Mucosa of rectum (tissue), 2 donors: ENCODE data around the gene LCNL1.

Experiments used
- H3K27ac ChIP-seq, 2 donors: one replicate each; pipeline ENCODE4 v1.7.0; 2013; ENCODE audit warnings: inconsistent platforms in 2 of 2, low read depth in 2 of 2, low read length in 2 of 2
- H3K27me3 ChIP-seq, 2 donors: one replicate each; pipeline ENCODE4 v1.7.0; 2013; ENCODE audit warnings: low read length in 2 of 2; ENCODE audit not compliant: control insufficient read depth in 2 of 2, insufficient read depth in 2 of 2
- H3K36me3 ChIP-seq, 2 donors: one replicate each; pipeline ENCODE4 v1.7.0; 2013; ENCODE audit warnings: low read length in 2 of 2; ENCODE audit not compliant: control insufficient read depth in 2 of 2, insufficient read depth in 2 of 2
- H3K4me1 ChIP-seq, 2 donors: one replicate each; pipeline ENCODE4 v1.7.0; 2013; ENCODE audit warnings: low read length in 2 of 2, mild to moderate bottlenecking in 1 of 2; ENCODE audit not compliant: control insufficient read depth in 2 of 2, insufficient read depth in 2 of 2
- H3K4me3 ChIP-seq, 2 donors: one replicate each; pipeline ENCODE4 v1.7.0; 2013; ENCODE audit warnings: low read length in 2 of 2
- H3K9ac ChIP-seq, 2 donors: one replicate each; pipeline ENCODE4 v1.7.0; 2013; ENCODE audit warnings: low read length in 2 of 2, low read depth in 1 of 2, mild to moderate bottlenecking in 1 of 2
- H3K9me3 ChIP-seq, 2 donors: one replicate each; pipeline ENCODE4 v1.7.0; 2013; ENCODE audit warnings: low read length in 2 of 2; ENCODE audit not compliant: control insufficient read depth in 2 of 2
- donor health status: healthy.
- donor health status: Normal muscosa, but diverticular disease.

The LCNL1 gene

GRCh38 chr9:136981588-136982231 lies 1.1 kb upstream of the LCNL1 start:
- Histone ChIP-seq H3K4me1 (peaks cover 0 to 3% of the 10 kb centered on the region in 2 donors), H3K9ac (no peak overlapping the region), H3K36me3 (no peaks in the 10 kb centered on the region), H3K9me3 (no peaks in the 10 kb centered on the region), H3K27me3 (peaks cover 8 to 11% of the 10 kb centered on the region in 2 donors), H3K27ac (no peak overlapping the region), H3K4me3 (no peak overlapping the region)

DNA sequence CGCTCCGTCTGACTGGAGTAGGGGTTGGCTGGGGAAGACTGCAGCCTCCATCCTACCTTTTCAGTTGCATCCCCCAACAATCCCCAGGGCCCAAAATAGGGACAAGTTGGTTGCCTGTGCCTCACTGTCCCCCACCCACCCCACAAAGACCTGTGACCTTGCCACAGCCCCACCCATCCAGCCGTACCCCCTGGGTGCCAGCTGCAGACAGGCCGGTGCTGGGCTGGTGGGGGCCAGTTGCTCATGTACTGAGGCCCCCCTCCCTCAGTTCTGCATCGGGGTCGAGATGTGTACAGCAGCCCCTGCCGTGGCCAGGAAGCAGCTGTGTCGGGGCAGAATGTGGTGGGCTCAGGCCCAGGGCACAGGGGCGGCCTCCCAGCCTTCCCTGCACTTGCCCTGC lies 374 bp downstream of the LCNL1 start:
- H3K27ac ChIP-seq = no peak overlapping the region
- no peak overlapping the region for H3K9ac ChIP-seq
- peaks cover 8 to 11% of the 10 kb centered on the region in 2 donors for H3K27me3 ChIP-seq
- no peaks in the 10 kb centered on the region for H3K36me3 ChIP-seq
- no peaks in the 10 kb centered on the region for H3K4me1 ChIP-seq
- H3K9me3 ChIP-seq = no peaks in the 10 kb centered on the region
- no peak overlapping the region for H3K4me3 ChIP-seq

- Histone ChIP-seq H3K27ac (no peak overlapping the region), H3K9ac (no peak overlapping the region), H3K4me3 (no peak overlapping the region), H3K36me3 (no peaks in the 10 kb centered on the region), H3K9me3 (no peaks in the 10 kb centered on the region), H3K27me3 (peaks cover 8 to 11% of the 10 kb centered on the region in 2 donors), H3K4me1 (no peaks in the 10 kb centered on the region)
These were observed 992 bp downstream of the LCNL1 start for GRCh38 chr9:136983656-136984314.

GRCh38 chr9:136984464-136985026 lies 1.8 kb downstream of the LCNL1 start:
- Histone ChIP-seq H3K9ac (no peak overlapping the region), H3K4me1 (no peaks in the 10 kb centered on the region), H3K4me3 (no peak overlapping the region), H3K36me3 (no peaks in the 10 kb centered on the region), H3K27ac (no peak overlapping the region), H3K9me3 (no peaks in the 10 kb centered on the region), H3K27me3 (peaks cover 8 to 11% of the 10 kb centered on the region in 2 donors)

DNA sequence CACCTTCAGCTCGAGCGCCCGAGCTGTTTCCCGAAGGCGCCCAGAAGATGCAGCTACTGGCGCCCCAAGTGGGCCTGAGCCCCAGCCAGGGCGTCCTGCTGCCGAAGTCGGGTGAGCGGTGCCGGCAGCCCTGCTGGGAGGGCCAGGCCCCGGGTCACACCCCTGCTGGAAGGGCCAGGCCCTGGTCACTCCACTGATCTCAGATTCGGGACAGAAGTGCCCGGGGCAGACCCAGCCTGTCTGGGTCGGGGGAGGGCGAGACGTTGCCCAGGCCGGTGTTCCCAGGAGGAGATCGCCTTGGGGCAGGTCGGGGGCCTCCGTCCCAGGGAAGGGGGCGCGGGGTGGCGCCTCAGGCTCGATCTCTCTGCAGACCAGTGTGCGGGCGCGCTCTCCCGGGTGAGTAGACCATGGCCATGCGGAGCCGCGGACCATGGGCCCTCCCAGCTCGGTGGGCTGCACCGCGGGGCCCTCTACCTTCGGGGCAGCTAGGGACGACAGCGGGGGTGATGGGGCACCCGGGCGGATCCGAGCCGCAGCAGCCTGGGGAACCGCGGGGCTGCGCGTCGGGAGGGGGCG lies 2.3 kb downstream of the LCNL1 start:
- Histone ChIP-seq H3K4me3 (no peak overlapping the region), H3K9me3 (no peaks in the 10 kb centered on the region), H3K27me3 (peaks cover 8 to 11% of the 10 kb centered on the region in 2 donors), H3K27ac (no peak overlapping the region), H3K36me3 (no peaks in the 10 kb centered on the region), H3K9ac (no peak overlapping the region), H3K4me1 (no peaks in the 10 kb centered on the region)

DNA sequence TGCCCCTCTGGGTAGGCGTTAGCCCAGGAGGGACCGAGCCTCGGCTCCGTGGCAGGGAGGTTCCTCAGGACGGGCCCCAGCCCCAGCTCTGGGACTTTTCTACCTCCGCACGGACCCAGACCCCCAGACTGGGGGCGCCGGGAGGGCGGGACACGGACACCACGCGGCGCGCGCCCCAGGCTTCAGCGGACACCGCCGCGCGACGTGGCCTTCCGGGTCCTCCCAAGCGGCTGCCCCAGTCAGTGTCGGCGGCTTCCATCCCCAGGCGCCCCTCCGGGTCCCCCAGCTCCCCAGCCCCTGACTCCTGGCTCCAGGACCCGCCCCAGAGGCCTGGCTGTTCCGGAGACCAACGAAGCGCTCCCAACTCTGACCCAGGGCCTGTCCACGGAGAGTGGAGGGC lies 3.1 kb downstream of the LCNL1 start:
- no peak overlapping the region for H3K9ac ChIP-seq
- no peaks in the 10 kb centered on the region for H3K36me3 ChIP-seq
- H3K27me3 ChIP-seq = peaks cover 8 to 11% of the 10 kb centered on the region in 2 donors
- no peaks in the 10 kb centered on the region for H3K4me1 ChIP-seq
- H3K4me3 ChIP-seq = no peak overlapping the region
- H3K9me3 ChIP-seq = no peaks in the 10 kb centered on the region
- no peak overlapping the region for H3K27ac ChIP-seq

- Histone ChIP-seq H3K27me3 (peaks cover 5 to 11% of the 10 kb centered on the region in 2 donors), H3K36me3 (no peaks in the 10 kb centered on the region), H3K4me3 (no peak overlapping the region), H3K9ac (no peak overlapping the region), H3K4me1 (peaks cover 7 to 11% of the 10 kb centered on the region in 2 donors), H3K9me3 (no peaks in the 10 kb centered on the region), H3K27ac (no peak overlapping the region)
These were observed 6.1 kb downstream of the LCNL1 start for GRCh38 chr9:136988872-136989271.

DNA sequence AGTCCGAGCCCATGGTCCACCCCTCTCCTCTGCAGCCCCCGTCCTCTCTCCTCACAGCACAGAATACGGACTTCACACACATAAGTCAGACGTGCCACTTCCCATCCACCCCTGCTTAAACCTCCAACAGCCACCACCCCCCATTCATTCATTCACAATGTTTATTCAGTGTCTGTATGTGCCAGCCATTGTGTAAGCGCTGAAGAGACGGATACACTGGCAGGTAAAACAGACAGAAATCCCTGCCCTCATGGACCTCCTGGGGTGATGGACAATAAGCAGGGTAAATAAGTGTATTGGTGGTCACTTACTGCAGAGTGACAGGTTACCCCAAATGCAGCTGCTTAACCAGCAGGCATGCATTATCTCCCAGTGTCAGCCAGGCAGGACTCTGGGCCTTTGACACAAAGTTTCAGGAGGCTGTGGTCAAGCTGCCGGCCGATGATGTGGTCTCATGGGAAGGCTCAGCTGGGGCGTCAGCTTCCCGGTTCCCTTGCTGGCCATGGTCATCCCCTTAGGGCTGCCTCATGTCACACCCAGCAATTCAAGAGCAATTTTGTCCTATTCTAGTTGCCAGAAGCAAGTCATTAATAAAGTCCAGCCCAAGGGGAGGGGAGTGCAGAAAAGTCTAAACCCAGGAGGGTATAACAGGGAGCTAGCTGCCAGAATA lies 7.6 kb downstream of the LCNL1 start:
- Histone ChIP-seq H3K36me3 (no peaks in the 10 kb centered on the region), H3K27me3 (peaks cover 0 to 6% of the 10 kb centered on the region in 2 donors)

DNA sequence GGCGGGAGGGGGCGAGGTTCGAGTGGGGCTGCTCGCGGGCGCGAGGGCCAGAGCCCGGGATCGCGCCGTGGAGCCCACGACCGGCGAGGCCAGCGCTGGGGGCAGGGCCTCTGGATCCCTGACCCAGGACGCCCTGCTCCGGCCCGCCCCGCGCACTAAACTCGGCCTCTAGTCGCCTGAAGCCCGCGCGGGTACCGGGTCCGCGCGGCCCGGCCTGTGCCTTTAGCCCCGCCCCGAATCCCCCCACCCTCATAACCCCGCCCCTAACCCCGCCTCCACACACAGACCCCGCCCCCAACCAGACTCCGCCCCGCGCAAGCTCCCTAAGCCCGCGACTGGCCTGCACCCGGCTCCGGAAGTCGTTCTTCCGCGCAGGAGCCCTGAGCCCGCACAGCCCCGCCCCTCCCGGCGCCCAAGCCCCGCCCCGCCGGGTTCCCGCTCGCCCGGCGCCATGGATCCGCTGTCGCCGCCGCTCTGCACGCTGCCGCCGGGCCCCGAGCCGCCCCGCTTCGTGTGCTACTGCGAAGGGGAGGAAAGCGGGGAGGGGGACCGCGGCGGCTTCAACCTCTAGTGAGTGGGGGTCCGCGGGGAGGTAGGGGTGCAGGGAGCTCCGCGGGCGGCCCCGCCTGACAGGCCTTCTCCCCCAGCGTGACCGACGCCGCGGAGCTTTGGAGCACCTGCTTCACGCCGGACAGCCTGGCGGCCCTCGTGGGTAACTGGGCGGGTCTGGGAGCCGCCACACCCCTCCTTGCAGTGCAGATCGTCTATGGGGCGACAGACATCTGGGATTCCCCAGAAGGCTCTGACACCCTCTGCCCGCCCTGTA lies 9.4 kb downstream of the LCNL1 start, which contains the start of gene PAXX:
Gene PAXX, plus strand, starts transcription at position 430 of the 826 bp plus-strand sequence. Its CDS starts 22 bp downstream, at position 452.
- peak within 1 kb of the TSS; percentile 66 to 82 for H3K4me3 ChIP-seq
- no peaks in the 10 kb centered on the region for H3K9me3 ChIP-seq
- peak within 1 kb of the TSS; percentile 29 to 61 for H3K9ac ChIP-seq
- H3K36me3 ChIP-seq = no peaks in the 10 kb centered on the region
- peaks cover 21 to 24% of the 10 kb centered on the region in 2 donors for H3K4me1 ChIP-seq
- H3K27me3 ChIP-seq = no peaks in the 10 kb centered on the region
- peak within 1 kb of the TSS; percentile 89 to 92 for H3K27ac ChIP-seq

More for the DNA sequence above, 7.6 kb downstream of the LCNL1 start:
- Histone ChIP-seq H3K27ac (no peak overlapping the region), H3K4me1 (peaks cover 7 to 11% of the 10 kb centered on the region in 2 donors), H3K4me3 (no peak overlapping the region), H3K9me3 (no peaks in the 10 kb centered on the region), H3K9ac (no peak overlapping the region)
